GM12892 (cell line): ENCODE measurements around the gene HECTD3.

Source experiments
- POLR2A ChIP-seq: IDR thresholded peaks from 2 replicates; pipeline ENCODE4 v1.6.1; 2011; ENCODE audit warnings: low read depth, low read length, control low read depth
- POLR2AphosphoS5 ChIP-seq: IDR thresholded peaks from 2 replicates; pipeline ENCODE4 v1.6.1; 2011; ENCODE audit warnings: low read depth, low read length, control low read depth
- TAF1 ChIP-seq: IDR thresholded peaks from 2 replicates; pipeline ENCODE4 v1.6.1; 2011; ENCODE audit warnings: low read depth, mild to moderate bottlenecking, control low read depth, low read length, borderline replicate concordance

DNA sequence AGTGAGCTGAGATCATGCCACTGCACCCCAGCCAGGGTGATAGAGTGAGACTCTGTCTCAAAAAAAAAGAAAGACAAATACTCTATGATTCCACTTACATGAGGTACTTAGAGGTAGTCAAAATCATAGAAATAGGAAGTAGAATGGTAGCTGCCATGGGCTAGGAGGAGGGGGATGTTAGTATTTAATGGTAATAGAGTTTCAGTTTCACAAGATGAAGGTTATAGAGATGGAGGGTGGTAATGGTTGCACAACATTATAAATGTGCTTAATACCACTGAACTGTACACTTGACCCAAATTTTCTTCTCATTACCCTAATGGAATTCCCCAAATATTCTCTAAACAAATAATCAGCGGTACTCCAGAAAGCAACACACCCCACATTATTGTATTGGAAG is 37.5 kb downstream of the HECTD3 start:
- TF ChIP-seq POLR2AphosphoS5 (no peak), TAF1 (no peak), POLR2A (no peak)
